Medulla oblongata (tissue), 1 donor: Measurements from ENCODE around the gene PAXX.

ENCODE experiments used
- DNase-seq: peaks from one replicate; pipeline ENCODE4 v3.0.0-alpha.2; 2015; ENCODE audit errors: extremely low spot score

PAXX gene

DNA sequence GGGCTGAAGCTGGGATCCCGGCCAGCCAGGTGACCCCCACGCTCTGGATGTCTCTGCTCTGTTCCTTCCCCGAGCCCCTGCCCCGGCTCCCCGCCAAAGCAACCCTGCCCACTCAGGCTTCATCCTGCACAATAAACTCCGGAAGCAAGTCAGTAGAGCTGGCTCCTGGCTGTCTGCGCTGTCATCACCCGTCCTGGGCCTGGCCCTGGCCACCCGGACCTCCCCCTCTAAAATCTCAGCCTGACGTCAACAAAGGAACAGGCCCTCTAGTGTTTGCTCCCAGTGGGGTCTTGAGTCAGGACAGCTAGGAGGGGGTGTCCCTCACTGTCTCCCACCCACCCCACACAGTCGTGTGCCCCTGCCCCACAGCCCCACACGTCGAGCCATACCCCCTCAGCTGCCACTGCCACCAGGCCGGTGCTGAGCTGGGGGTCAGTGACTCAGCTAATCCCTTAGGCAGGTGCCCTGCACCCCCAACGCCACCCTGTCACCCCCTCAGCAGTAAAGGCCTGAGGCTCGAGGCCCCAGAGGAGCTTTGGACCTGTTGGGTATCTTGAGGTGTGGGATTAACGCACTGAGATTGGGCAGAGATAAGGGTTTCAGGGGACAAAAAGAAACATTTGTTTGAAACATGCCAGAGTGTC is 10.5 kb upstream of the PAXX start:
- peak; percentile 82 for DNase-seq

DNA sequence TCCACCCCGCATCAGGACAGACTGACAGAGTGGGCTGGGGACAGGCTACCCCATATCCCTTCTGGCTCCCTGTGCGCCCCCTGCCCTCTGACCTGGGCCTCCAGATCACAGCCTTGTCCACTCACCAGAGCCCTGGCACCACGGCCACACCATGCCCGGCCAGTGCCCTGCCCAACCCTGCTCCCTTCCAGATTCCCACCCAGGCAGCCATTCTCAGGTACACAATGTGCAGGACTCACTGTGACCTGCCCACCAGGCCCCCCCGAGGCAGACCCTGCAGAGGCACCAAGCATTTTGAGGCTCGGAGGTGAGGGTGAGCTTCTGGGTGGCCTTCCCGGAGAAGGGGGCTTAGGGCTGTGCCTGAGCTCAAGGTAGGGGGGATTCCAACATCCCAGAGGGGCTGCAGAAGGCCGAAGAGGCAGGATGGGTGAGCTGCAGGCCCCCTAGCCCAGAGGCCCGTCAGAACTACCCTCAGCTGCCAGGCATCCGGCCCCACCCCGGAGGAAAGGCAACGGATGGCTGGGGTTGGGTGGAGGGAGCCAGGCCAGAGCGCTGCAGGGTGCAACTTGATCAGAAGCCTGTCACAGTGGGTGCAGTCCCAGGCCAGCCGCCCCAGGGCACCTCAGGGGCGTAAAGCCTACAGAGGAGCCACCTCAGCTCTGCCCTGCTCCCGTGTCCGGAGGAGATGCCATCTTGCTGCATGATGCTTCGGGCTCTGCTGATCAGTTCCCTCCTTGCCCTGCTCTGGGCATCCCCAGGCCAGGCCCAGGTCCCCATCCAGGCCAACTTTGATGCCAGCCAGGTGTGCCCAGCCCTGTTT is 9.8 kb upstream of the PAXX start, which contains the start of gene LCNL1:
Gene LCNL1, plus strand, starts transcription at position 762 of the 820 bp plus-strand sequence. CDS start 594 bp downstream, outside the sequence.
- peak; percentile 69 for DNase-seq

DNA sequence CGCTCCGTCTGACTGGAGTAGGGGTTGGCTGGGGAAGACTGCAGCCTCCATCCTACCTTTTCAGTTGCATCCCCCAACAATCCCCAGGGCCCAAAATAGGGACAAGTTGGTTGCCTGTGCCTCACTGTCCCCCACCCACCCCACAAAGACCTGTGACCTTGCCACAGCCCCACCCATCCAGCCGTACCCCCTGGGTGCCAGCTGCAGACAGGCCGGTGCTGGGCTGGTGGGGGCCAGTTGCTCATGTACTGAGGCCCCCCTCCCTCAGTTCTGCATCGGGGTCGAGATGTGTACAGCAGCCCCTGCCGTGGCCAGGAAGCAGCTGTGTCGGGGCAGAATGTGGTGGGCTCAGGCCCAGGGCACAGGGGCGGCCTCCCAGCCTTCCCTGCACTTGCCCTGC is 9.1 kb upstream of the PAXX start:
- DNase-seq: peak; percentile 43

DNA sequence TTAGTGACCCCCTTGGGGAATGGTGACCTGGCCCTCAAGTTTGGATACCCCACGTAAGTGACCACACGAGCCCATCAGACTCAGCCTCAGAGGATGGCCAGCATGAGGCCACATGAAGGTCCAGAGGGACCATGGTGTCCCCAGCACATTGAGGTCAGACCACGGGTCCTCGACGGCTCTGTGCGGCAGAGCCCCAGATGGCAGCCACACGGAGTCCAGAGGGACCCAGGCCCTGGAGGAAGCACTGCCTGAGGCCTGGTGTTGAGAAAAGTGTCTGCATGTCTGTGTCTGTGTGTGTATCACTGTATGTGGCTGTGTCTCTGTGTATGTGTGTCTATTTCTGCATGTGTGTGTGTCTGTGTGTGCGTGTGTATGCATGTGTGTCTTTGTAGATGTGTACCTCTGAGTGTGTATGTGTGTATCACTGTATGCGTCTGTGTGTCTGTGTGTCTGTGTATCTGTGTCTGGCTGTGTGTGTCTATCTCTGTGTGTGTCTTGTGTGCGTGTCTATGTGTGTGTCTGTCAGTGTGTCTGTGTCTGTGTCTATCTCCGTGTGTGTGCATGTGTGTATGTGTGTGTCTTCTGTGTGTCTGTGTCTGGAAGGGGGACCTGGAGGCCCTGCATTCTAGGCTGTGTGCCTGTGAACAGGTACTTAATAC is 8.4 kb upstream of the PAXX start:
- DNase-seq: peak; percentile 48

DNA sequence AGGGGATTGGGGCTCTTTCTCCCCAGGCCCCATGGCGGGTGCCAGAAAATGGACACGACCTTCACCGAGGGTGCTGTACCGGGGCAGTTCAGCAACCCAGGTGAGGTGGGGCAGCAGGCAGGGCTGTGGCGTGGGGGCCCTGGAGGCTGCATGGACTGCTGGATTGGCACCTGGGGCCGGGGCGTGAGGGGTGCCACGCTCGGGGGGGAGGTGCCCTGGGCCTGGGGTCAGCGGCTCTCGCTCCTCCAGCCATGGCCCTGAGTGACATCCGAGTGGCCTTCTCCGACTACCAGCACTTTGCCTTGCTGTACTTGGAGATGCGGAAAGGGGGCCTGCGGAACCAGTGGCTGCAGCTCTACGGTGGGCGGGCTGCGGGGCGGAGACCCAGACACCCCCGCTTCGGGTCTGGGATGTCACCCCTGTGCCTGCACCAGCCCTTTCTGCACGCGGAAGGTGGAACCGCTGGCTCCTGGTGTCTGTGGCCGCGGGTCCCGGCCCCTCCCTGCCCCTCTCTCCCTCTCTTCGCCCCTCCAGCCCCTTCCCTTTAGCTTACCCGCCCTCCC is 7.7 kb upstream of the PAXX start:
- DNase-seq: peak; percentile 17

DNA sequence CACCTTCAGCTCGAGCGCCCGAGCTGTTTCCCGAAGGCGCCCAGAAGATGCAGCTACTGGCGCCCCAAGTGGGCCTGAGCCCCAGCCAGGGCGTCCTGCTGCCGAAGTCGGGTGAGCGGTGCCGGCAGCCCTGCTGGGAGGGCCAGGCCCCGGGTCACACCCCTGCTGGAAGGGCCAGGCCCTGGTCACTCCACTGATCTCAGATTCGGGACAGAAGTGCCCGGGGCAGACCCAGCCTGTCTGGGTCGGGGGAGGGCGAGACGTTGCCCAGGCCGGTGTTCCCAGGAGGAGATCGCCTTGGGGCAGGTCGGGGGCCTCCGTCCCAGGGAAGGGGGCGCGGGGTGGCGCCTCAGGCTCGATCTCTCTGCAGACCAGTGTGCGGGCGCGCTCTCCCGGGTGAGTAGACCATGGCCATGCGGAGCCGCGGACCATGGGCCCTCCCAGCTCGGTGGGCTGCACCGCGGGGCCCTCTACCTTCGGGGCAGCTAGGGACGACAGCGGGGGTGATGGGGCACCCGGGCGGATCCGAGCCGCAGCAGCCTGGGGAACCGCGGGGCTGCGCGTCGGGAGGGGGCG is 7.1 kb upstream of the PAXX start:
- peak; percentile 13 for DNase-seq

DNA sequence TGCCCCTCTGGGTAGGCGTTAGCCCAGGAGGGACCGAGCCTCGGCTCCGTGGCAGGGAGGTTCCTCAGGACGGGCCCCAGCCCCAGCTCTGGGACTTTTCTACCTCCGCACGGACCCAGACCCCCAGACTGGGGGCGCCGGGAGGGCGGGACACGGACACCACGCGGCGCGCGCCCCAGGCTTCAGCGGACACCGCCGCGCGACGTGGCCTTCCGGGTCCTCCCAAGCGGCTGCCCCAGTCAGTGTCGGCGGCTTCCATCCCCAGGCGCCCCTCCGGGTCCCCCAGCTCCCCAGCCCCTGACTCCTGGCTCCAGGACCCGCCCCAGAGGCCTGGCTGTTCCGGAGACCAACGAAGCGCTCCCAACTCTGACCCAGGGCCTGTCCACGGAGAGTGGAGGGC is 6.4 kb upstream of the PAXX start:
- no peak for DNase-seq

DNA sequence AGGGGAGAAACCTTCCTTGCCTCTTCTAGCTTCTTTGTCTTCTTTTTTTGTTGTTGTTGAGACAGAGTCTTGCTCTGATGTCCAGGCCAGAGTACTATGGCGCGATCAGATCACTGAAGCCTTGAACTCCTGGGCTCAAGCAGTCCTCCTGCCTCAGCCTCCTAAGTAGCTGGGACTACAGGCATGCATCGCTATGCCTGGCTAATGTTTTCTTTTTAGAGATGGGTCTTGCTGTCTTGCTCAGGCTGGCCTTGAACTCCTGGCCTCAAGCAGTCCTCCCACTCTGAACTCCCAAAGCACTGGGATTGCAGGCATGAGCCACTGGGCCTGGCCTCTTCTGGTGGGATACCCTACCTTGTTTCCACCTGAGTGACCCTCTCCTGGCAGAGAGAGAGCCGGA is 3.4 kb upstream of the PAXX start:
- no peak for DNase-seq

DNA sequence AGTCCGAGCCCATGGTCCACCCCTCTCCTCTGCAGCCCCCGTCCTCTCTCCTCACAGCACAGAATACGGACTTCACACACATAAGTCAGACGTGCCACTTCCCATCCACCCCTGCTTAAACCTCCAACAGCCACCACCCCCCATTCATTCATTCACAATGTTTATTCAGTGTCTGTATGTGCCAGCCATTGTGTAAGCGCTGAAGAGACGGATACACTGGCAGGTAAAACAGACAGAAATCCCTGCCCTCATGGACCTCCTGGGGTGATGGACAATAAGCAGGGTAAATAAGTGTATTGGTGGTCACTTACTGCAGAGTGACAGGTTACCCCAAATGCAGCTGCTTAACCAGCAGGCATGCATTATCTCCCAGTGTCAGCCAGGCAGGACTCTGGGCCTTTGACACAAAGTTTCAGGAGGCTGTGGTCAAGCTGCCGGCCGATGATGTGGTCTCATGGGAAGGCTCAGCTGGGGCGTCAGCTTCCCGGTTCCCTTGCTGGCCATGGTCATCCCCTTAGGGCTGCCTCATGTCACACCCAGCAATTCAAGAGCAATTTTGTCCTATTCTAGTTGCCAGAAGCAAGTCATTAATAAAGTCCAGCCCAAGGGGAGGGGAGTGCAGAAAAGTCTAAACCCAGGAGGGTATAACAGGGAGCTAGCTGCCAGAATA is 1.8 kb upstream of the PAXX start:
- DNase-seq: no peak

DNA sequence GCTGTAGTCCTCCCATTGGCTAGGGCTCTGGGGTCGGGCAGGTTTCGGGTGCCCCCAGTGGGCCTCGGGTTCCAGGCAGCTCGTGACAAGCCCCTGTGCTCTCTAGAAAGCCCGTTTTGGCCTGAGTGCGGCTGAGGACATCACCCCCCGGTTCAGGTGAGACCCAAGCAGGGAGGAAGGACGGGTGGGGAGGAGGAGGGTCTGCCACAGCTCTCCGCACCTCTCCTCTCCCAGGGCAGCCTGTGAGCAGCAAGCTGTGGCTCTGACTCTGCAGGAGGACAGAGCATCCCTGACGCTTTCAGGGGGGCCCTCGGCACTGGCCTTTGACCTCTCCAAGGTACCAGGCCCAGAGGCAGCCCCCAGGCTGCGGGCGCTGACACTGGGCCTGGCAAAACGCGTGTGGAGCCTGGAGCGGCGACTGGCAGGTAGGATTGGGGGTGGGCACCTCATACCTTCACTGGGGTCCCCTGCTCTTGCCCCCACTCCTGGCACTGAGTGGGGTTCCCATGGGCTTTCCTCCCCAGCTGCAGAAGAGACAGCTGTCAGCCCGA is 672 bp downstream of the PAXX start:
- no peak for DNase-seq

DNA sequence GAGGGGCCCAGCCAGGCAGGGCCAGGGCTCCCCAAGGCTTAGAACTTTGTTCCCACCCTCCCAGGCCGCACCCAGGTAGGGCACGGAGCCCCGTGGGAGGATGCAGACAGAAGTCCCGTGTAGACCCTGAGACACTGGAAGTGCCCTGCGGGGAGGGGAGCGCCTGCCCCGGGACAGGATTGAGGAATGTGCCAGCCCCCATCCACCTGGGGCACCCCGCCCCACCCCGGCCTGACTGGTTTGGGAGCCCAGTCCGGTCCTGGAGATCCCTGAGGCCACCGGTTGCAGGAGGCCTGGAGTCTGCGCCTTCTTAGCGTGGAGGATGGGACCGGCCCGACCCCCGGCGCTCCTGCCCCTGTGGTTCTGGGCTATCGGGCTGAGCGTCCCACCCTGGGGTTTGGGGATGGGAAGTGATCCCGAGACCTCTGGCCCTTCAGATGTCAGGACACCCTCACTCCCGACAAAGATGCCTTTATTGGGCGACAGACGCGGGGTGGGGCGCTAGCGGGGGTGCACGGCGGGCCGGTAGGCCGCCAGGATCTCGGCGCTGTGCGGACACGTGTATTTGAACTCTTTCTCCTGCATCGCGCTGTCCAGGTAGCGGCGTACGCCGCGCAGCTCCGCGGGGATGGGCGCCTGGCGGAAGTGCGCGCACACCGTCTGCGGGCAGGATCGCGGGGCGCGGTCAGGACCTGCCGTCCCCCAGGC is 2.1 kb downstream of the PAXX start:
- DNase-seq: no peak

DNA sequence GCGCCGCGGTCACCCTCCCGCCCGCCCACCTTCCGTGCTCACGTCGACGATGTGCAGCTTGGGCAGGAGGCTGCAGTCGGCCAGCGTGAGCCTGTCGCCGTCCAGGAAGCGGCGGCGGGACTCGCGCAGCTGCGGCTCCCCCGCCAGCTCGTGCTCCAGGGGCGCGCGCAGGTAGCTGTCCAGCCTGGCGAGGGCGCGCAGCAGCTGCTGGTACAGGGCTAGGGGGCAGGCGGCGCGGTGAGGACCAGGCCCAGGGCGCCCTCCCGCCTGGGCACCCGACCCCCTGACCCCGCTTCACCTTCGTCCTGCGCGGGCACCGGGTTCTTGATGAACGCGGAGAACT is 2.6 kb downstream of the PAXX start:
- no peak for DNase-seq

DNA sequence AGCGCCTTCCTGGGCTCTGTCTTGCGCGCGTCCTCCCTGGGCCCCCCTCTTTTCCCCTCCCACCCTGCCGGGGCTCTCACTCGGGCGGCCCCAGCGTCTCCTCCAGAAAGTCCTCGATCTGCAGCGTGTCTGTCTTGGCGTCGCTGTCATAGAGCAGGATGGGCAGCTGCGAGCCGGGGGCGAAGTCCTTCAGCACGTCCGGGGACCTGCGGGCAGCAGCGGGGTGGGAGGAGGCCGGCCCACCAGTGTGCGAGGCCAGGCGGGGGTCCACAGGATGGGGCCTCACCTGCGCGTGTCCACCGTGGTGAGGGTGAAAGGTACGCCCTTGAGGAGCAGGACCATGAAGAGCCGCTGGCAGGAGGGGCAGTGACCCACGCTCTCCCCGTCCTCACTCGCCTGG is 3.1 kb downstream of the PAXX start:
- no peak for DNase-seq

DNA sequence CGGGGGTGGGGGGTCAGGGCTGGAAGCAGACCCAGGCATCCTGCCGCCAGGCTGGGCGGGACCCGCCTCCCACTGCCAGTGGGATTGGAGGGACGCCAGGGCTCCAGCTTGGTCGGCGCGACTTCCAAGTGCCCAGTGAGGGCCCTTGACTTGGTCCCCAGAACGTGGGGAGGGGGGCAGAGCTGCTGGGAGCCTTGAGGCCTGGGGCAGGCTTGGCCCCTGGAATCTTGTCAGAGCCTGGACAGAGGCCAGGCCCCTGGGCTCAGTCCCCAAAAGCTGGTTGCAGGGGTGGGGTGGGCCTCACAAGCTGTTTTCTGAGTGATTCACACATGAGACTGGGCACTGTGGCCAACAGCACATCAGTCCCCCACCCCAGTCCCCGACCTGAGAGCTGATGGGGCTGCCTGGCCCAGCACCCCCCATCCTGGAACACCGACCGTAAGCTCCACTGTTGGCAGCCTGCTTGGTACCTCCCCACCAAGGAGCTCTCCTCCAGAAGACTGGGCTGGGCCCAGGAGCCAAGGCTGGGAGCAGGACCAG is 3.6 kb downstream of the PAXX start:
- DNase-seq: peak; percentile 47

DNA sequence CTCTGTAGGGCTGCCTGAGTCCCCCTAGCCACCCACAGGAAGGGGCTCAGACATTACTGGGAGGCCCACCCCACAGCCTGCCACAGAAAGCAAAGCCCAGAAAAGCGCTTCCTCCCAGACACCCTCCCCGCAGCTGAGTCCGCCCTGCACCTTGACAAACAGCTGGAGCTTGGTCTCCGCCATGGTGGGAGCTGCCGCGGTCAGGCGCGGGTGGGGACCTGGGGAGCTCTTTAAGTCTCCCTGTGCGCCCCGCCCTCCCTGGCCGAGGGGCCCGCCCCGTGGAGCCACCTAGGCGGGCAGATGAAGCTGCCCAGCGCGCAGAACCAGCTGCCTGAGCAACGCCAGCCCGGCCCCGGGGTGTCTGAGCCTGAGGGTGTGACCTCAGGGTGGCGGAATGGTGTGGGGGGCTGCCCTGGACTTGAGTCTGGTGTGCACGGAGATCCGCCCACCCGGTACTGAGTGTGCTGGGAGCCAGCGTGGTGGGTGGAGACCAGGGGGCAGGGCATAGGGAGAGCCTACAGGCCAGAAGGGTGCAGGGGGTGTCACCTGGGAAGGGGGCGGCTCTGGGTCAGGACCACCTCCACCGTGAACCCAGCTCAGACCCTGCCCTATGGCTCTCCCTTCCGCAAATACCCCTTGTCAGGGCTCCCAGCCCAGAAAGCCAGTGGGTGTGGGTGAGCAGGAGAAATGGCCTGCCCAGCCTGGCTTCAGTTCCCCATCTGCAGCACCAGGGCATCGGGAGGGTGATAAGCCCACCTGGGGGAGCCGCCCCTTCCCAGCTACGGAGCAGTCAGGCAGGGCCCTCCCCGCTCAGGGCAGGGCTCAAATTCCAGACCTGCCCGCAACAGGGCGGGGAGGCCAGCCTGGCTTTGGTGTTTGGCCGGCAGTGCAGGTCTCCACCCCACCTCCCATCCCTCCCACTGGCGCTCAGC is 4.4 kb downstream of the PAXX start, which contains the start of gene CLIC3:
Gene CLIC3, minus strand, starts transcription at position 208 of the 932 bp plus-strand sequence. Its CDS starts 25 bp downstream, at position 183.
- no peak for DNase-seq

DNA sequence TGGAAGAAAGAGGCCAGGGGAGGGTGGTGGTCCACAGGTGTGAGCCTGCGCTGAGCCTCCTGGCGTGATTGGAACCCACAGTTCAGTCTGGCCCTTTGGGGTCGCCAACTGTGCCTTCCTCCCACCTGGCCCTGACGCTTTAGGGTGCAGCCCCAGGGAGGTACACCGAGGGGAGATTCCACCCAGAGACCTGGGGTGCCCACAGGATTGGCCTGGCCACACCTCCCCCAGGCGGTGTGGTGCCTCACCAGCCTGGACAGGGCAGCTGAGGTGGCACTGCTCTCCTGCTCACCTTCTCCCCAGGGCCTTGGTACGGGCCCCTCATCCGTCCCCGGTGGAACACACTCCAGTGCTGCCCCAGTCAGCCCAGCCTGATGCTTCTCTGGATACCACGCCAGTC is 5.1 kb downstream of the PAXX start:
- no peak for DNase-seq

DNA sequence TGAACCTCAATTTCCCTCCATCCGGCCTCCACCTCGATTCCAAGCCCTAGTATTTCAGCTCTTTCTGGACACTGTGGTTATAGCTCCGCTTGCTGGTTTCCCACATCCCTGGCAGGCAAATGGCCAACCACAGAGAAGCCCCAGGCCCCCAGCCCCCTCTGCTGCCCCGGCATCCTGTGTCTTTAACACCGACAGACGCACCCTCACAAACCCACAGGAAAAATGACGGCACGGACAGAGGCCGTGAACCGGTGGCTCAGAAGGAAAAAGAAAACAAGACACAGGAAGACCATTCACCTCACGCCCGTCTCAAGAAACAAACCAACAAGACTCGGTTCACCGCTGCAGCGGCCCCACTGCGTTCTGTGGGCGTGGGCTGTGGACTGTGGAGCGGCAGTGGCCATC is 5.6 kb downstream of the PAXX start:
- no peak for DNase-seq

DNA sequence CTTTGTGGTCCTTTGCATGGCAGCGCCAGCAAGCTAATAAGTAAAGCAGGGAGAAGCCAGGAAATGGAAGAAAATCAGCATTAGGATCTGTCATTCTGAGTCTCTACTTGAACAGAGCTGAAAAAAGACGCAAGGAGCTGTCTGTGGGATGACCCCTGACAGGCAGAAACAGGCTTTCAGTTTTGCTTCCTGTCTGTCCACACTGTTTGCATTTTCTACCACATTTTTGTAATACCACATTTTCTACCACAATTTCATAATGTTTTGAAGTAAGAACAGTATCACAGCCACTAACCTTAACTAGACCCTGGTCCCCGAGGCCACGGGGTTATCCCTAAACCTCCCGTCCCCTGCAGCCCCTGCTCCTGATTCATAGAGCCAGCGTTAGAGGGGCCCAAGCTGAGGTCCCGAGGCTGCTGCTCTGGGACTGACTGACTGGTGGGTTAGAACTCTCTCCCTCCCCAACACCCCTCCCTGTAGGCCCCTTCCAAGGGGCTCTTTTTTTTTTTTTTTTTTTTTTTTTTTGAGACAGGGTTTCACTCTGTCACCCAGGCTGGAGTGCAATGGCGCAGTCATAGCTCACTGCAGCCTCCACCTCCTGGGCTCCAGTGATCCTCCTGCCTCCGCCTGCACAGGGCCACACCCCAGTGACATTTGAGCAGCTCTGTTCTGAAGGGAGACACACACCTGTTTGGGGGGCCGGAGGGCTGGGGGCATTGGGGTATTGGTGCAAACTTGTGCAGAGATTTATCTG is 8.1 kb downstream of the PAXX start:
- DNase-seq: peak; percentile 24
